ENCODE results near the gene ST8SIA6. TPM values are rescaled to one million over a fixed set of nuclear protein-coding genes. Genes with fewer than 3 reads are reported as not detected.

Gene ST8SIA6
- total RNA-seq, 2 donors from 2014 or later, result not detected

- Histone ChIP-seq H3K4me1 (no peaks in the 10 kb centered on the region), H3K9me3 (no peaks in the 10 kb centered on the region), H3K36me3 (replicated peaks in 1 of 2; ENCODE audit: insufficient read depth in 1 of 2, low read depth in 2 of 2) (no peaks in the 10 kb centered on the region), H3K4me3 (no peak overlapping the region), H3K27ac (no peak overlapping the region), H3K27me3 (no peaks in the 10 kb centered on the region)
- WGBS, 2 donors, result 76 to 81% methylated on average over 8 of the region's 8 CpGs
- intact Hi-C loops (cut with DNase I), result no loop called here
- TF ChIP-seq POLR2A (IDR thresholded peaks at IDR 0.05) (no peak), CTCF (IDR thresholded peaks at IDR 0.05) (no peak)
- ATAC-seq (no peak), DNase-seq (no peak)
Measured at GRCh38 chr10:17416442-17417211, 37.8 kb downstream of the ST8SIA6 start.

DNA sequence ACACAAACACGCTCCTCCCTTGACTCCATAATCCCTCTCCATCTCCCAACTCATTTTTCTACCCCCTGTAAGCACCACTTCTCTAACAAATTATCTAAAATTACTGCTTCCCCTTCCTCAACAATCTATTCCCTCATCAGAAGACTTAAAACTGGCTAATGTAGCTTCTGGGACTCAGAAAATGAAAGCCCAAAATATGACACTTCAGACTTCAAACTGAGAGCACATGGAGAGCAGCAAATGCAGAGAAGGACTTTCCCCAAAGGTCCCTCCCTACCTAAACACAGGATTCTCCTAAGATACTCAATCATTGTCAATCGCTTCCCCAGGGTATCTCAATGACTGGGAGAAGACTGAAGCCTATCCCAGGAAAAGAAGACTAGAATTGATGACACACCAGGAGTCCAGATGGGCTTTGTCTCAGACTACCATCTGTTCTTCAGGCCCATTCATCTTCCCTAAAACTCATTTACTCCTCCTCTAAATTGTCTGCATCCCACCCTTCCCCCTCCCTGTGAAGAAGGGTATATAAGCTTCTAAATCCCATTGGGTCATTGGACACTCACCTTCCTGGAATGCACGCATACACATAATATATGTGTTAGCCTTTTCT, 39.2 kb downstream of the ST8SIA6 start:
- no peak for ATAC-seq
- TF ChIP-seq CTCF (IDR thresholded peaks at IDR 0.05) (no peak), POLR2A (IDR thresholded peaks at IDR 0.05) (no peak)
- intact Hi-C loops (cut with DNase I), result no loop called here

GRCh38 chr10:17414484-17414883, 39.9 kb downstream of the ST8SIA6 start:
- ATAC-seq (no peak), DNase-seq (no peak)
- intact Hi-C loops (cut with DNase I), result no loop called here
- Histone ChIP-seq H3K27me3 (no peaks in the 10 kb centered on the region), H3K27ac (no peak overlapping the region), H3K4me3 (no peak overlapping the region), H3K36me3 (replicated peaks in 1 of 2; ENCODE audit: insufficient read depth in 1 of 2, low read depth in 2 of 2) (no peaks in the 10 kb centered on the region), H3K9me3 (no peaks in the 10 kb centered on the region), H3K4me1 (no peaks in the 10 kb centered on the region)
- TF ChIP-seq CTCF (IDR thresholded peaks at IDR 0.05) (no peak), POLR2A (IDR thresholded peaks at IDR 0.05) (no peak)
- WGBS, 2 donors, result 88% methylated on average over 1 of the region's 1 CpG

More for the DNA sequence above, 39.2 kb downstream of the ST8SIA6 start:
- H3K36me3 ChIP-seq (replicated peaks in 1 of 2; ENCODE audit: insufficient read depth in 1 of 2, low read depth in 2 of 2), result no peaks in the 10 kb centered on the region
- H3K27ac ChIP-seq, result no peak overlapping the region
- WGBS, 2 donors, result 77 to 89% methylated on average over 3 of the region's 3 CpGs
- H3K4me1 ChIP-seq, result no peaks in the 10 kb centered on the region
- no peaks in the 10 kb centered on the region for H3K27me3 ChIP-seq
- no peaks in the 10 kb centered on the region for H3K9me3 ChIP-seq
- no peak for DNase-seq
- no peak overlapping the region for H3K4me3 ChIP-seq

GRCh38 chr10:17413876-17414275, 40.5 kb downstream of the ST8SIA6 start:
- no peak overlapping the region for H3K4me3 ChIP-seq
- 67 to 70% methylated on average over 2 of the region's 2 CpGs for WGBS, 2 donors
- intact Hi-C loops (cut with DNase I), result no loop called here
- H3K4me1 ChIP-seq, result no peaks in the 10 kb centered on the region
- H3K27me3 ChIP-seq, result no peaks in the 10 kb centered on the region
- H3K36me3 ChIP-seq (replicated peaks in 1 of 2; ENCODE audit: insufficient read depth in 1 of 2, low read depth in 2 of 2), result no peaks in the 10 kb centered on the region
- H3K27ac ChIP-seq, result no peak overlapping the region
- no peak for TF ChIP-seq POLR2A (IDR thresholded peaks at IDR 0.05)
- TF ChIP-seq CTCF (IDR thresholded peaks at IDR 0.05), result no peak
- no peak for DNase-seq
- no peaks in the 10 kb centered on the region for H3K9me3 ChIP-seq
- no peak for ATAC-seq
